ENCODE data around the gene NMT2. TPM values are rescaled to one million over a fixed set of nuclear protein-coding genes. Genes with fewer than 3 reads are reported as not detected.

The NMT2 gene
- total and polyA plus RNA-seq, 2 experiments from 2014 or later, result 11.7 to 16.8 TPM

GRCh38 chr10:15166325-15166724, 2.2 kb downstream of the NMT2 start (continued):
- TF ChIP-seq, protein P1, sequence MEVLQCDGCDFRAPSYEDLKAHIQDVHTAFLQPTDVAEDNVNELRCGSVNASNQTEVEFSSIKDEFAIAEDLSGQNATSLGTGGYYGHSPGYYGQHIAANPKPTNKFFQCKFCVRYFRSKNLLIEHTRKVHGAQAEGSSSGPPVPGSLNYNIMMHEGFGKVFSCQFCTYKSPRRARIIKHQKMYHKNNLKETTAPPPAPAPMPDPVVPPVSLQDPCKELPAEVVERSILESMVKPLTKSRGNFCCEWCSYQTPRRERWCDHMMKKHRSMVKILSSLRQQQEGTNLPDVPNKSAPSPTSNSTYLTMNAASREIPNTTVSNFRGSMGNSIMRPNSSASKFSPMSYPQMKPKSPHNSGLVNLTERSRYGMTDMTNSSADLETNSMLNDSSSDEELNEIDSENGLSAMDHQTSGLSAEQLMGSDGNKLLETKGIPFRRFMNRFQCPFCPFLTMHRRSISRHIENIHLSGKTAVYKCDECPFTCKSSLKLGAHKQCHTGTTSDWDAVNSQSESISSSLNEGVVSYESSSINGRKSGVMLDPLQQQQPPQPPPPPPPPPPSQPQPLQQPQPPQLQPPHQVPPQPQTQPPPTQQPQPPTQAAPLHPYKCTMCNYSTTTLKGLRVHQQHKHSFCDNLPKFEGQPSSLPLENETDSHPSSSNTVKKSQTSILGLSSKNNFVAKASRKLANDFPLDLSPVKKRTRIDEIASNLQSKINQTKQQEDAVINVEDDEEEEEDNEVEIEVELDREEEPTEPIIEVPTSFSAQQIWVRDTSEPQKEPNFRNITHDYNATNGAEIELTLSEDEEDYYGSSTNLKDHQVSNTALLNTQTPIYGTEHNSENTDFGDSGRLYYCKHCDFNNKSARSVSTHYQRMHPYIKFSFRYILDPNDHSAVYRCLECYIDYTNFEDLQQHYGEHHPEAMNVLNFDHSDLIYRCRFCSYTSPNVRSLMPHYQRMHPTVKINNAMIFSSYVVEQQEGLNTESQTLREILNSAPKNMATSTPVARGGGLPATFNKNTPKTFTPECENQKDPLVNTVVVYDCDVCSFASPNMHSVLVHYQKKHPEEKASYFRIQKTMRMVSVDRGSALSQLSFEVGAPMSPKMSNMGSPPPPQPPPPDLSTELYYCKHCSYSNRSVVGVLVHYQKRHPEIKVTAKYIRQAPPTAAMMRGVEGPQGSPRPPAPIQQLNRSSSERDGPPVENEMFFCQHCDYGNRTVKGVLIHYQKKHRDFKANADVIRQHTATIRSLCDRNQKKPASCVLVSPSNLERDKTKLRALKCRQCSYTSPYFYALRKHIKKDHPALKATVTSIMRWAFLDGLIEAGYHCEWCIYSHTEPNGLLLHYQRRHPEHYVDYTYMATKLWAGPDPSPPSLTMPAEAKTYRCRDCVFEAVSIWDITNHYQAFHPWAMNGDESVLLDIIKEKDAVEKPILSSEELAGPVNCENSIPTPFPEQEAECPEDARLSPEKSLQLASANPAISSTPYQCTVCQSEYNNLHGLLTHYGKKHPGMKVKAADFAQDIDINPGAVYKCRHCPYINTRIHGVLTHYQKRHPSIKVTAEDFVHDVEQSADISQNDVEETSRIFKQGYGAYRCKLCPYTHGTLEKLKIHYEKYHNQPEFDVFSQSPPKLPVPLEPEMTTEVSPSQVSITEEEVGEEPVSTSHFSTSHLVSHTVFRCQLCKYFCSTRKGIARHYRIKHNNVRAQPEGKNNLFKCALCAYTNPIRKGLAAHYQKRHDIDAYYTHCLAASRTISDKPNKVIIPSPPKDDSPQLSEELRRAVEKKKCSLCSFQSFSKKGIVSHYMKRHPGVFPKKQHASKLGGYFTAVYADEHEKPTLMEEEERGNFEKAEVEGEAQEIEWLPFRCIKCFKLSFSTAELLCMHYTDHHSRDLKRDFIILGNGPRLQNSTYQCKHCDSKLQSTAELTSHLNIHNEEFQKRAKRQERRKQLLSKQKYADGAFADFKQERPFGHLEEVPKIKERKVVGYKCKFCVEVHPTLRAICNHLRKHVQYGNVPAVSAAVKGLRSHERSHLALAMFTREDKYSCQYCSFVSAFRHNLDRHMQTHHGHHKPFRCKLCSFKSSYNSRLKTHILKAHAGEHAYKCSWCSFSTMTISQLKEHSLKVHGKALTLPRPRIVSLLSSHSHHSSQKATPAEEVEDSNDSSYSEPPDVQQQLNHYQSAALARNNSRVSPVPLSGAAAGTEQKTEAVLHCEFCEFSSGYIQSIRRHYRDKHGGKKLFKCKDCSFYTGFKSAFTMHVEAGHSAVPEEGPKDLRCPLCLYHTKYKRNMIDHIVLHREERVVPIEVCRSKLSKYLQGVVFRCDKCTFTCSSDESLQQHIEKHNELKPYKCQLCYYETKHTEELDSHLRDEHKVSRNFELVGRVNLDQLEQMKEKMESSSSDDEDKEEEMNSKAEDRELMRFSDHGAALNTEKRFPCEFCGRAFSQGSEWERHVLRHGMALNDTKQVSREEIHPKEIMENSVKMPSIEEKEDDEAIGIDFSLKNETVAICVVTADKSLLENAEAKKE (CRISPR knock-in tag; IDR thresholded peaks at IDR 0.05), result no peak

GRCh38 chr10:15163253-15163828, 5.2 kb downstream of the NMT2 start:
- Mint-ChIP-seq H3K27ac (no peak overlapping the region), H3K4me1 (peaks cover 22% of the 10 kb centered on the region), H3K27me3 (ENCODE audit: insufficient read depth, low read depth, poor library complexity) (peaks cover 6% of the 10 kb centered on the region), H3K4me3 (no peak overlapping the region), H3K36me3 (ENCODE audit: low read depth) (no peaks in the 10 kb centered on the region), H3K9me3 (no peaks in the 10 kb centered on the region)
- no peaks in the 10 kb centered on the region for H3K9me2 ChIP-seq (ENCODE audit: insufficient read depth)
- H3K79me2 ChIP-seq (replicated peaks; ENCODE audit: insufficient read depth), result peaks cover 67% of the 10 kb centered on the region
- H3K4me2 ChIP-seq, result no peak overlapping the region
- H3K4me3 ChIP-seq, result no peak overlapping the region
- no peak for DNase-seq (ENCODE audit: low spot score)
- H3K36me3 ChIP-seq (ENCODE audit: insufficient read depth), result no peaks in the 10 kb centered on the region
- H2AFZ ChIP-seq, result no peak overlapping the region
- no peaks in the 10 kb centered on the region for H3K27me3 ChIP-seq (ENCODE audit: insufficient read depth)
- H3K4me1 ChIP-seq (ENCODE audit: insufficient read depth), result peaks cover 28% of the 10 kb centered on the region
- ATAC-seq, result no peak
- peak overlapping the region; percentile 4; the same call in 1 of the 2 replicates for H3K27ac ChIP-seq (ENCODE audit: low read depth)
- H3F3A ChIP-seq (replicated peaks; ENCODE audit: low read depth), result no peaks in the 10 kb centered on the region
- H4K20me1 ChIP-seq (replicated peaks; ENCODE audit: insufficient read depth), result no peaks in the 10 kb centered on the region
- no peak for TF ChIP-seq EZH2phosphoT487 (IDR thresholded peaks at IDR 0.05; ENCODE audit: unreplicated experiment)
- TF ChIP-seq STAT1 (IDR thresholded peaks at IDR 0.05; ENCODE audit: unreplicated experiment), result no peak
- no peak for TF ChIP-seq CREB1 (CRISPR knock-in tag; IDR thresholded peaks at IDR 0.05; ENCODE audit: low read depth)
- TF ChIP-seq, protein P1 (CRISPR knock-in tag; IDR thresholded peaks at IDR 0.05), result no peak
